Stimulated activated CD8-positive, alpha-beta memory T cell treated with anti-CD3 and anti-CD28 coated beads, Interleukin-15, amount 100 ng/mL, for 1 hour (primary cell): ENCODE measurements around the gene LRBA.
"Not testable (repeated sequence)": the region's sequence is repeated elsewhere in the genome, so short reads cannot be mapped to it uniquely, and the experiment has no call there.

ENCODE experiments used
- DNase-seq: peaks from one replicate; pipeline ENCODE4 v3.0.0-alpha.2; 2020; ENCODE audit warnings: low read depth

The LRBA gene

DNA sequence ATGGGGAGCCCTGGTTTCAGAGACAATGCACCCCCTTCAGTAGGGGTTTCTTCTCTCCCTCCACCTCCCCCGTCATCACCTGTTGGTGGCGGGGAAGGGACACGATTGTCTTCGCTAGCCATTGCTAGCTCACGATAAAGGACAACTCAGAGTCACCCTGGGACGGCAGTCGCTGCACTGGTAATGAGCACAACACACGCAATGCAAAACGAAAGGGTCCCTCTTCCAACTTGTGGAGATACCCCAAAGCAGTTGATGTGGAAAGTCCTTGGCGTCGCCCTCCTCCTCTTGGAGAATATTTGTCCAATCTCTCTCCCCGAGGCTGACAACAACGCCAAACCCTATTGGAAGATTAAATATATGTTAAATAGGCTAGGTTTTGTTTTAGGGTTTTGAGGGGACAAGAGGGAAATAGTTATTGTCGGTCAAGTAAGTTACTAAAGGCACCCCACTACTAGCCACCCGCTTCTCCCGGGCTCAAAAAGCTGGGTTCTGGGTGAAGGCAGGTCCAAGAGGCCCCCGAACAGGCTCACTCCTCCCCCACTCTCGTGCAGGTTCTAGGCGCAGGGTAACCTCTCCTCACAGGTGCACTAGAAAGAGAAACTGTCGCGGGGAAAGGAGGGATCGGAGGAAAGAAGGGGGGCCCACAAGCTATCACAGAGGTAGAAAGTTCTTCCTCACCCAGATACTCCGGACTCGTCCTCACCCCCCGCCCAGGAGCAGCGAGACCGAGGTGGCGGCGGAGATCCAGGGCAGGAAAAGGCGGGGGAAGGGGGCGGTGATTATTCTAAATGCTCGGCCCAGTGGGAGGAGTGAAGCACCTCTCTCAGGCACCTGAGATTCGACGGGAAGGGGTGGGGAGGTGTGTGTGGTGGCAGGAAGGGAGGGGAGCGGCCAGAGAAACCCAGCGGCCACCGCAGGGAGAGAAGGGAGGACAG lies at the start of gene LRBA:
Gene LRBA (minus strand): TSS at position 764 of the 938 bp plus-strand sequence. CDS start 642 bp downstream, at position 122.
- peak; percentile 67 for DNase-seq

- not testable (repeated sequence) for DNase-seq
Observed at GRCh38 chr4:151063143-151063542, 48.1 kb upstream of the LRBA start.

DNA sequence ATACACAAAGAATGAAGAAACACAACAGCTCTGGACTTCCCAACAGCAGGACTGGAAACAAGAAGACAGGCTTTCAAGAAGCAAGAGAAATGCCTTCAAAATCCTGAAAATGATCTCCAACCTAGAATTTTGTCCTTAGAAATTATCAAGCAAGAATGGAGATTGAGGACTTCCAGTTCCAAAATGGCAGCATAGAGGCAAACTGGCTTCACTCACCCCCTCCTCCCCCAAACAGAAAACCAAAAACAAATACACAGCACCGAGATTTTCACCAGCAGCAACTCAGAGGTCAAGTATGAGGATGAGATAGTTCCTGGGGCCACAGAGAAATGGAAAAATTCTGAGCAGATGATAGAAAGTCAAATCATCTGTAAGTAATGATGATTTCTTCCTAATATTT lies 40.5 kb upstream of the LRBA start:
- DNase-seq = no peak

GRCh38 chr4:151052785-151053184 lies 37.7 kb upstream of the LRBA start:
- DNase-seq = no peak

GRCh38 chr4:151049430-151049884 lies 34.4 kb upstream of the LRBA start:
- no peak for DNase-seq

- no peak for DNase-seq
Observed at GRCh38 chr4:151048913-151049312, 33.8 kb upstream of the LRBA start.

DNA sequence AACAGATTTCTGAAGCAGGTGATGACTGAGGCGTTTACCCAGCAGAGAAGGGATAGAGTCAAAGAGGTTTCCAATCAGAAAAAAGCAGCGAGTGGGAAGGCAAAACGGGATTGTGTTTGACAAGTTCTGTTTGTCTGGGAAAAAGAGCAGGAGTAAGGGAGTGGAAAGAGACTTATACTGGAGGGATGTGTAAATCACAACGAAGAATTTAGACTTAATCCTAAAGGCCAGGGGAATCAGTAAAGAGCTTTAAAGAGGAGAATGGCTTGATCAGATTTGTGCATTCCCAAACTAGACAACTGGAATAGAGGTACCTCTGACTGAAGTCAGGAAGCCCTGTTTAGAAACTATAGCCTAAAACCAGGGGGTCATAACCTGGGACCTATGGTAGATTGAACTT lies 31.5 kb upstream of the LRBA start:
- no peak for DNase-seq

- no peak for DNase-seq
Observed at GRCh38 chr4:151045907-151046306, 30.8 kb upstream of the LRBA start.

GRCh38 chr4:151043803-151044515 lies 28.9 kb upstream of the LRBA start:
- no peak for DNase-seq

- no peak for DNase-seq
Observed at GRCh38 chr4:151039733-151040132, 24.6 kb upstream of the LRBA start.

DNA sequence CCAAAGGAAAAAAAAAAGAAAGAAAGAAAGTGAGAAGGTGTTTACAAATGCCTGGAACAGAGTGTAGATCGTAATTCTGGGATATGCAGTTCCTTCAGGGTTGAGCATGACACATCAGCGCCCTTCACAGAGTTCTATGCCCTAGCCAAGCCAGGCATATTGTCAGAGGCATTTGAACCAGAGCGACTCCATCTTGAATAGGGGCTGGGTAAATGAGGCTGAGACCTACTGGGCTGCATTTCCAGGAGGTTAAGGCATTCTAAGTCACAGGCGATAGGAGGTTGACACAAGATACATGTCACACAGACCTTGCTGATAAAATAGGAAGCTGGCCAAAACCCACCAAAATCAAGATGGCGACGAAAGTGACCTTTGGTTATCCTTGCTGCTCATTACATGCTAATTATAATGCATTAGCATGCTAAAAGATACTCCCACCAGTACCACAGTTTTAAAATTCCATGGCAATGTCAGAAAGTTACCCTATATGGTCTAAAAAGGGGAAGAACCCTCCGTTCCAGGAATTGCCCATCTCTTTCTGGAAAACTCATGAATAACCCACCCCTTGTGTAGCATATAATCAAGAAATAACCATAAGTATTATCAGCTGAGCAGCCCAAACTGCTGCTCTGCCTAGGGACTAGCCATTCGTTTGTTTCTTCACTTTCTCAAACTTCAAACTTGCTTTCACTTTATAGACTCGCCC lies 23.5 kb upstream of the LRBA start:
- DNase-seq = no peak

- no peak for DNase-seq
Observed at GRCh38 chr4:151035911-151036310, 20.8 kb upstream of the LRBA start.

DNA sequence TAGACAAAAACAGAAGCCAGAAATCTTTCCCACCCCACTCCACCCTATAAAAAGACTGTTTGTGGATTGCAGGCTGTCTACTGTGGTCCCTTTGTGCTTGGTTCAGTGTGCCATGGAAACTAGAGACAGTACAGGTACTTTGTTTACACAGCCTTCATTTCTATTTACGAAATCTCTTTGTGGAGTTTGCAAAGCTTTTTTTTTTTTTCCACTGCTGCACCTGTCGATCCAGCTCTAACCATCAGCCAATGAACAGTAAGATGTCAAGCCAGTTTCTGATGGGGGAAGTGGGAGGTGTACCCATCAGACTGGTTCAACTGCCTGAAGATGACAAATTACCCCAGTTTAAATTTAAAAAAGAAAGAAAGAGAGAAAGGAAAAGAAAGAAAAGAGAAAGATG lies 20.2 kb upstream of the LRBA start:
- DNase-seq = no peak

GRCh38 chr4:151034829-151035228 lies 19.7 kb upstream of the LRBA start:
- DNase-seq = no peak

DNA sequence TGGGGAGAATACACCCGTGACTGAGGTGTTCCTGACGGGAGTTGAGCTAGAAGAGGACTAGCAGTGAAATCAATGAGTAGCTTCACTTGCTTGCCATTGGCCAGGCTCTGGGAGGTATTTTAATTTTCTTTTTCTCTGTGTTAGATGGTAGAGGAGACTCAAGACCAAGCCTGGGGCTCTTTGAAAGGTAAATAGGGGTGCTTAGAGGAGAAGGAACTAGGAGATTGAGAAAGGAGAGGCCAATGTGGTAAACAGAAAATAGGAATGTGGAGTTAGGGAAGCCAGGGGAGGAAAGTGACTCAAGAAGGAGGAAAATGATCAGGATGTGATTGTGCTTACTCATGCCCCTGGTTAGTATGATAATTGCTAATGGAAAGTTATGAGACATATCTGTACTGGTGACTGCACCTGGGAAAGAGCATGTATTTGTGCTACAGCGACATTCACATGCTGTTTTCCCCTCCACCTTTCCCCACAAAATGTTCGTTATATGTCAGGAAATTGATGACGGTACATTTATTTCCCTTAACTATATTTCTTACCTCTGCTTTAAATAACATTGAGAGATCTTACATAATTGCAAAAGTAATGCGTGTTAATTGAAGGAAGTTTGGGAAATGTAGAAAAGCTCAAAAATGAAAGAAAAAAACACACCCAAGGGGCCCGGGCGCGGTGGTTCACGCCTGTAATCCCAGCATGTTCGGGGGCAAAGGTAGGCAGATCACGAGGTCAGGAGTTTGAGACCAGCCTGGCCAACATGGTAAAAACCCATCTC lies 16.9 kb upstream of the LRBA start:
- no peak for DNase-seq

DNA sequence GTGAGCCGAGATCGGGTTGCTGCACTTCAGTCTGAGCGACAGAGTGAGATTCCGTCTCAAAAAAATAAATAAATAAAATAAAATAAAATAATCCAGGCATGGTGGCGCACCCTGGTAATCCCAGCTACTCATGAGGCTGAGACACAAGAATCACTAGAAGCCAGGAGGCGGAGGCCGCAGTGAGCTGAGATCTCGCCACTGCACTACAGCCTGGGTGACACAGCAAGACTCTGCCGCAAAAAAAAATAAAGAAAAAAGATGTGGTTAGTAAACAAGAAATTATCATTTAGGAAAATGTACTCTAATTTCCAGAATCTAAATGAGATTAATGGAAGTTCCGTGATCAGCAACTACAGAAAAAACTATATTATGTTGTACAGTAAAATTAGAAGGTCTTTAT lies 14.5 kb upstream of the LRBA start:
- no peak for DNase-seq

- not testable (repeated sequence) for DNase-seq
Observed at GRCh38 chr4:151029006-151029405, 13.9 kb upstream of the LRBA start.

DNA sequence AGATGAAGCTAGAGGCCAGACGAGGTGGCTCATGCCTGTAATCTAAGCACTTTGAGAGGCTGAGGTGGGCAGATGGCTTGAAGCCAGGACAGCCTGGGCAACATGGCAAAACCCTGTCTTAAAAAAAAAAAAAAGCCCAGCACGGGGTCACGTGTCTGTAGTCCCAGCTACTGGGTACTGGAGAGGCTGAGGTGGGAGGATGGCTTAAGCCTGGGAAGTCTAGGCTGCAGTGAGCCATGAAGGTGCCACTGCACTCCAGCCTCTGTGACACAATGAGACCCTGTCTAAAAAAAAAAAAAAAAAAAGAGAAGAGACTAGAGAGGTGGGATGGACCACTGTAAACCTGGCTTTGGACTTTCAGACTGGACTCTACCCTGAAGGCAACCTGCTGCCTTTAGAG lies 10.7 kb upstream of the LRBA start:
- DNase-seq = no peak

DNA sequence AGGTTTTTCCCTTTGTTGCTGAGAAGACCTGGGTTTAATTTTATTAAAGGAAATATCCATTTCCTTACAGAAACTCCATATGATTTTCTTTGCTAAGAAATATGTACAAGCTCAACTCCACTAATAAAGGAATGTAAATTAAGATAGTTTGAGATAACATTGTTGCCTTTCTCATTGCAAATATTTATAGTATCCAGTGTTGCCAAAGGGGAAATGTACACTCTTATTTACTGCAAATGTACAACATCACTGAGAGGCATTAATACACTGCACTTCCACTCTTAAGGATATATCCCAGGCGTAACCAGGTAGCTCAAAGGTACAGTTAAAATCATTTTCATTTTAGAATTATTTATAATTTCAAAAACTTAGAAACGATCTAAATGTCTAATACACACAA lies 7.5 kb upstream of the LRBA start:
- DNase-seq = no peak

- DNase-seq = no peak
Observed at GRCh38 chr4:151021637-151022334, 6.7 kb upstream of the LRBA start.
